Activated T-cell treated with anti-CD3 and anti-CD28 coated beads, Interleukin-2, amount 50 U/mL, for 72 hours (primary cell): ENCODE measurements around the gene PRDM12. TPM values are rescaled to one million over a fixed set of nuclear protein-coding genes. Genes with fewer than 3 reads are reported as not detected.

Experiments used
- ATAC-seq, 2 donors: fragments of 150-1000 bp; cut with Tn5 transposase; replicated peaks in 1 of 2; 2 replicates each; pipeline ENCODE4 v1.10.0; 2021; ENCODE audit warnings: moderate library complexity in 2 of 2, mild to moderate bottlenecking in 1 of 2
- DNase-seq, 2 donors: peaks; one replicate each; pipeline ENCODE4 v3.0.0; 2021 to 2022; ENCODE audit warnings: mixed read lengths in 1 of 2
- H3K27ac Mint-ChIP-seq: one replicate; pipeline ENCODE4 v1.8.0; 2022; ENCODE audit warnings: mild to moderate bottlenecking, moderate library complexity, mixed read lengths
- H3K27me3 Mint-ChIP-seq: one replicate; pipeline ENCODE4 v1.8.0; 2022; ENCODE audit warnings: low read depth, mixed read lengths
- H3K36me3 Mint-ChIP-seq, 2 donors: one replicate each; pipeline ENCODE4 v1.8.0; 2022; ENCODE audit warnings: mixed read lengths in 2 of 2, mild to moderate bottlenecking in 1 of 2; ENCODE audit not compliant: insufficient read depth in 2 of 2
- H3K4me1 Mint-ChIP-seq: one replicate; pipeline ENCODE4 v1.8.0; 2022; ENCODE audit warnings: low read depth, mixed read lengths
- H3K4me3 Mint-ChIP-seq, 2 donors: one replicate each; pipeline ENCODE4 v1.8.0; 2022; ENCODE audit warnings: mild to moderate bottlenecking in 2 of 2, mixed read lengths in 2 of 2, moderate library complexity in 2 of 2
- H3K9me3 Mint-ChIP-seq, 2 donors: one replicate each; pipeline ENCODE4 v1.8.0; 2022; ENCODE audit warnings: mixed read lengths in 2 of 2
- total RNA-seq, 2 donors: library from RNA; stranded (reverse); gene quantifications; one replicate each; pipeline ENCODE4 v1.2.3, GENCODE V29; 2022

PRDM12 gene
- total RNA-seq, 2 donors from 2014 or later = not detected

GRCh38 chr9:130712564-130713285, 48.3 kb downstream of the PRDM12 start:
- H3K27ac Mint-ChIP-seq = peak overlapping the region; percentile 98
- H3K27me3 Mint-ChIP-seq = no peaks in the 10 kb centered on the region
- peaks cover 49% of the 10 kb centered on the region for H3K4me1 Mint-ChIP-seq
- no peaks in the 10 kb centered on the region for H3K9me3 Mint-ChIP-seq
- ATAC-seq (peak; percentile 97), DNase-seq (peak; percentile 96 to 98)
- peak overlapping the region; percentile 96 to 99 for H3K4me3 Mint-ChIP-seq
- H3K36me3 Mint-ChIP-seq = peaks cover 0 to 2% of the 10 kb centered on the region in 2 donors

GRCh38 chr9:130713286-130713960, 49.0 kb downstream of the PRDM12 start:
- DNase-seq (peak in 1 of 2 donors; percentile 7), ATAC-seq (peak in 1 of 2 donors; percentile 9)
- Mint-ChIP-seq H3K36me3 (peaks cover 0 to 2% of the 10 kb centered on the region in 2 donors), H3K4me3 (peak overlapping the region; percentile 96 to 99), H3K27ac (peak overlapping the region; percentile 97), H3K4me1 (peaks cover 49% of the 10 kb centered on the region), H3K27me3 (no peaks in the 10 kb centered on the region), H3K9me3 (no peaks in the 10 kb centered on the region)

GRCh38 chr9:130714586-130715110, 50.3 kb downstream of the PRDM12 start:
- ATAC-seq = no peak
- Mint-ChIP-seq H3K36me3 (peaks cover 0 to 2% of the 10 kb centered on the region in 2 donors), H3K4me3 (peak overlapping the region; percentile 96 to 99), H3K27me3 (no peaks in the 10 kb centered on the region), H3K9me3 (no peaks in the 10 kb centered on the region), H3K4me1 (peaks cover 53% of the 10 kb centered on the region), H3K27ac (no peak overlapping the region)
- DNase-seq = no peak

GRCh38 chr9:130715270-130715669, 50.9 kb downstream of the PRDM12 start:
- Mint-ChIP-seq H3K9me3 (no peaks in the 10 kb centered on the region), H3K36me3 (peaks cover 0 to 2% of the 10 kb centered on the region in 2 donors), H3K27me3 (no peaks in the 10 kb centered on the region), H3K4me1 (peaks cover 53% of the 10 kb centered on the region), H3K4me3 (peak overlapping the region; percentile 96 to 99), H3K27ac (no peak overlapping the region)
- DNase-seq (no peak), ATAC-seq (no peak)

- Mint-ChIP-seq H3K27ac (no peak overlapping the region), H3K9me3 (no peaks in the 10 kb centered on the region), H3K27me3 (no peaks in the 10 kb centered on the region), H3K4me3 (no peak overlapping the region), H3K4me1 (peaks cover 50% of the 10 kb centered on the region), H3K36me3 (no peaks in the 10 kb centered on the region)
- ATAC-seq = no peak
- no peak for DNase-seq
Observed at GRCh38 chr9:130718562-130718961, 54.2 kb downstream of the PRDM12 start.

- H3K4me3 Mint-ChIP-seq = no peak overlapping the region
- no peaks in the 10 kb centered on the region for H3K27me3 Mint-ChIP-seq
- no peak for ATAC-seq
Observed at GRCh38 chr9:130720762-130721161, 56.4 kb downstream of the PRDM12 start.

GRCh38 chr9:130728721-130729120, 64.3 kb downstream of the PRDM12 start:
- ATAC-seq = no peak
- H3K4me1 Mint-ChIP-seq = peaks cover 34% of the 10 kb centered on the region
- H3K4me3 Mint-ChIP-seq = peak overlapping the region in 1 of 2 donors; percentile 20
- H3K27me3 Mint-ChIP-seq = no peaks in the 10 kb centered on the region
- DNase-seq = no peak
- H3K36me3 Mint-ChIP-seq = peaks cover 0 to 2% of the 10 kb centered on the region in 2 donors
- H3K27ac Mint-ChIP-seq = peak overlapping the region; percentile 60
- no peaks in the 10 kb centered on the region for H3K9me3 Mint-ChIP-seq

More at GRCh38 chr9:130720762-130721161, 56.4 kb downstream of the PRDM12 start:
- no peaks in the 10 kb centered on the region for H3K36me3 Mint-ChIP-seq
- no peaks in the 10 kb centered on the region for H3K9me3 Mint-ChIP-seq
- H3K4me1 Mint-ChIP-seq = peaks cover 30% of the 10 kb centered on the region
- no peak for DNase-seq
- H3K27ac Mint-ChIP-seq = no peak overlapping the region

GRCh38 chr9:130729145-130729544, 64.8 kb downstream of the PRDM12 start:
- no peak for ATAC-seq

GRCh38 chr9:130731355-130731754, 67.0 kb downstream of the PRDM12 start:
- ATAC-seq (no peak), DNase-seq (no peak)
- Mint-ChIP-seq H3K27me3 (no peaks in the 10 kb centered on the region), H3K4me1 (peaks cover 30% of the 10 kb centered on the region), H3K9me3 (no peaks in the 10 kb centered on the region), H3K27ac (peak overlapping the region; percentile 58), H3K4me3 (no peak overlapping the region), H3K36me3 (peaks cover 0 to 2% of the 10 kb centered on the region in 2 donors)

More at GRCh38 chr9:130729145-130729544, 64.8 kb downstream of the PRDM12 start:
- peaks cover 0 to 2% of the 10 kb centered on the region in 2 donors for H3K36me3 Mint-ChIP-seq
- no peak overlapping the region for H3K4me3 Mint-ChIP-seq
- H3K27me3 Mint-ChIP-seq = no peaks in the 10 kb centered on the region
- peak overlapping the region; percentile 1 for H3K27ac Mint-ChIP-seq
- H3K4me1 Mint-ChIP-seq = peaks cover 34% of the 10 kb centered on the region
- DNase-seq = no peak
- no peaks in the 10 kb centered on the region for H3K9me3 Mint-ChIP-seq

- Mint-ChIP-seq H3K4me3 (no peak overlapping the region), H3K36me3 (peaks cover 0 to 2% of the 10 kb centered on the region in 2 donors), H3K9me3 (no peaks in the 10 kb centered on the region), H3K4me1 (peaks cover 26% of the 10 kb centered on the region), H3K27me3 (no peaks in the 10 kb centered on the region), H3K27ac (no peak overlapping the region)
- ATAC-seq (no peak), DNase-seq (no peak)
Observed at GRCh38 chr9:130732136-130732535, 67.7 kb downstream of the PRDM12 start.

Other genes starting within 250 kb of the PRDM12 start
- gene ASS1, start 219.6 kb upstream of the PRDM12 start, total RNA-seq = 10 to 100 TPM; 58.0 to 58.4 TPM
- 10 to 100 TPM; 33.0 to 37.1 TPM for gene FUBP3, start 85.0 kb upstream of the PRDM12 start, total RNA-seq
- gene EXOSC2, start 29.2 kb downstream of the PRDM12 start, total RNA-seq = 10 to 100 TPM; 43.7 to 55.0 TPM
- 10 to 100 TPM; 36.5 to 39.9 TPM for gene ABL1, start 170.7 kb downstream of the PRDM12 start, total RNA-seq
- not detected for gene QRFP, start 232.2 kb downstream of the PRDM12 start, total RNA-seq